DMS79 treated with DMSO at 0.1 percent for 48 hours (cell line): ENCODE measurements around the gene IL17B.
"Not testable (repeated sequence)": the region's sequence is repeated elsewhere in the genome, so short reads cannot be mapped to it uniquely, and the experiment has no call there.

Experiments used
- DNase-seq: peaks from one replicate; lab custom pipeline; 2025; lab: John Stamatoyannopoulos, UW

The IL17B gene

GRCh38 chr5:149400304-149400703 lies 21.2 kb upstream of the IL17B start:
- DNase-seq, result no peak

DNA sequence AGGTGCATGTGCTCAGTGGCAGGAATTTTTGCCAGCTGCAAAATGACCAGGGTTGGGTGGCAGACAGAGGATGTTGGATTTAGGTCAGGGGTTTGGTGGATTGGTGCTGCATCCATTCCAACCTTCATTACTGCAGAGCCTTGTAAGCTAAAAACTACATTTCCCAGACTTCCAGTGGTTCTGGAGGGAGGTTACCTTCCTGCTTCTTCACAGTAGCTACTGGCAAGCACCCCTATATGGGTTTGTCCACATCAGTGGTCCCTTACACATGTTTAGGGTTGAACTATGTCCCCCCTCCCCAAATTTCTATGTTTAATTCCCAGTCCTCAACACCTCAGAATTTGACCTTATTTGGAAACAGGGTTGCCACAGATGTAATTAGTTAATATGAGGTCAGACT lies 20.7 kb upstream of the IL17B start:
- DNase-seq, result no peak

- DNase-seq, result not testable (repeated sequence)
These were observed 19.7 kb upstream of the IL17B start for GRCh38 chr5:149398747-149399266.

GRCh38 chr5:149397530-149397929 lies 18.4 kb upstream of the IL17B start:
- no peak for DNase-seq

DNA sequence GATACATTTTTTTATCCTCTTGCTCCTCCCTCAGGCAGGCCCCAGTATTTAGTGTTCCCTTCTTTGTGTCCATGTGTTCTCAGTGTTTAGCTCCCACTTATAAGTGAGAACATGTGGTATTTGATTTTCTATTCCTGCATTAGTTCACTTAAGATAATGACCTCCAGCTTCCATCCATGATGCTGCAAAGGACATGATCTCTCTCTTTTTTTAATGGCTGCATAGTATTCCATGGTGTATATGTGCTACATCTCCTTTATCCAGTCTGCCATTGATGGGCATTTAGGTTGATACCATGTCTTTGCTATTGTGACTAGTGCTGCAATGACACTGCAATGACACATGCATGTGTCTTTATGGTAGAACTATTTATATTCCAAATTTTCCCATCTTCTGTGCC lies 15.9 kb upstream of the IL17B start:
- not testable (repeated sequence) for DNase-seq

- no peak for DNase-seq
These were observed 13.6 kb upstream of the IL17B start for GRCh38 chr5:149392718-149393117.

- DNase-seq, result no peak
These were observed 12.4 kb upstream of the IL17B start for GRCh38 chr5:149391524-149391923.

DNA sequence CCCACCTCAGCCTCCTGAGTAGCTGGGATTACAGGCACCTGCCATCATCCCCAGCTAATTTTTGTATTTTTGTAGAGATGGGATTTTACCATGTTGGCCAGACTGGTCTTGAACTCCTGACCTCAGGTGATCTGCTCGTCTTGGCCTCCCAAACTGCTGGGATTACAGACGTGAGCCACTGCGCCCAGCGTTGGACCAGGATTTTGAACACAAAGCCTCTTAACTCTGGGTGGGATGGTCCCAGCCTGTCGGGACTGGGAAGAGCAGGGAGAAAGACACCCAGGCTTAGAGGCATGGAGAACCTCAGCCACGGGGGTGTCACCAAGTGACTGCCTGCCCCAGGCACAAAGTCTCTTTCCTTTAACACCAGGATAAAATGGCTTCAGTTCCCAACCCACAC lies 12.0 kb upstream of the IL17B start:
- not testable (repeated sequence) for DNase-seq

DNA sequence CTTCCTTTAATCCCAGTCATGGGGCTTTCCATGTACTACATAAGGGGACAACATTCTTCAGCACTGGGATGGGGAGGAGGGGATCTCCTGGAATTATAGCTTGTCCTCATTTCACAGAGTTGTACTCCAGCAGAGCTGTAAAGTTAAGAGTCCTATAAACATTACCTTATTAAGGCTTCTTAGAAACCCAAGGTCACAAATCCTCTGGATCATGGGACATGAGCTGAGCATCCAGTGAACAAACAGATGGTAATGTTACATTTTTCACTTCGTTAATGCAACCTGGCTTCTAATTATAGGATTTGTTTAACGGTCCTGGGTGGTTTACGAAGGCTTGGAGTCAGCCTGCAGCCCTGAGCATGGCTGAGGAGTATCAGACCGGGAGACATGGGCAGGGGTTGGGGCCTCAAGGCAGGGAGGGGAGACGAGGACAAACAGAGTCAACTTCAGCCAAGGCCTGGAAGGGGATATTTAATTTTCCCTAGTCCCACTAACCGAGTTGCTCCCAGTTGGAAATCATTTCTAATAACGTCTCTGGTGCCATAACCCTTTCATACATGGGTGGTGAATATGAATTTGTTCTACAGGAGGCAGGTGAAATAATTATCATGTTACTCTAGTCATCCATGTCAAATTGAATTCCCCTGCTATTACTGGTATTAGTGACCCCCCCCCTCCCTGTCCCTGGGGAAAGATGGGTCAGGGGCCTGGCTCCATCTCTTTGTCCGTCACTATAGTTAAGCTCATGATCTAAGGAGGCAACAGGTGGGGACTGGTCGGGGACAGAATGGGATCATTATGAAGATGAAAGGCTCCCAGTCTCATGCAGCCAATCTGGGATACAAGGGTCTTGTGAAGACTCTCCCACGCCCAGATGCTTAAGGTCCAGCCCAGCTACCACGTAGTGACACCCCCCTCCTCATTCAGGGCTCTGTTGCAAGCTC lies 10.7 kb upstream of the IL17B start:
- no peak for DNase-seq

DNA sequence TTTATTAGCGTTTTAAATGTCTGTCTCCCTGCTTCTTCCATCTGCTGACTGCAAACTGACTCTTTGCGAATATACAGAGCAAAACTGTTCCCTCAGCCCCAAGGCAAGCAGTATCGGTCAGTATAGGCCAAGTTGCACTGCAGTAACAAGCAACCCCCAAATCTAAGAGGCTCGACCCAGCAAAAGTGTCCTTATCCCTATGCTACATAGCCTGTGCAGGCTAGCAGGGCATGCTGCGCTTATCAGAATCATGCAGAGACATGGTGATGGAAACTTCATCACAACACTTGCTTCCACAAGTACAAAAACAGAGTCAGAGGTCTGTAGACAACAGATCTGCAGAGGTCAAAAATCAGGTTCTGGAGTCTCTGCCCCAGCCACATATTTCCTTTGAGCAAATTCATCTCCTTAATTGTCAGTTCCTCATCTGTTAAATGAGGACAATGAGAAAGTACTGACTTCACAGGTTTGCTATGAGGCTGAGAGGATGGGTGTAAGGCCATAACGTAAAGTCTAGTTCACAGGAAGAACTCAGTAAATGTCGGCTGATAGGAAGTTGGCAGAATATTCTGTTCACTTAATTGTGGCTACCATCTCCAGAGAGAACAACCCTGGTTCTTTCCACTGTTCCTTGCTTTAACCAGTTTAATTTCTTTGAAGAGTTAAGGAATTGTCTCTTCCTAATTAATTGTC lies 9.6 kb upstream of the IL17B start:
- DNase-seq, result no peak

DNA sequence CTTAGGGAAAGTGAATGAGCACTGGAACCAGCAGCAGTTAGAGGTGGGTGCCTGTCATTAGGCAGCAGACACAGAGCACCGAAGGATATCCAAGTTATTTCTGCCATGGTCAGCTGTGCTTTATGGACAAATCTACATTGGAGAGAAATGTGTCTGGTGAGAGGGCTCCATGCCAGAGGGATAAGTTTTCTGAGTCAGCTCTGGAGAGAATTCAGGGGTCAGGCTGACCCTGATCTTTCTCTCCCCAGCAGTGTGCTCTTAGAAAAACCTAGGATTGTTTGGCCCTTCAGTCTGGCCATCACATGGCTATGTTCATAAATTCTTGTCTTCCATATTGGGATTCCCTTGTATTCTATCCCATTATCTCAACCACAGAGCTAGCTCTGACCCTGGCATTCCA lies 8.9 kb upstream of the IL17B start:
- no peak for DNase-seq

GRCh38 chr5:149387081-149387631 lies 8.1 kb upstream of the IL17B start:
- no peak for DNase-seq

DNA sequence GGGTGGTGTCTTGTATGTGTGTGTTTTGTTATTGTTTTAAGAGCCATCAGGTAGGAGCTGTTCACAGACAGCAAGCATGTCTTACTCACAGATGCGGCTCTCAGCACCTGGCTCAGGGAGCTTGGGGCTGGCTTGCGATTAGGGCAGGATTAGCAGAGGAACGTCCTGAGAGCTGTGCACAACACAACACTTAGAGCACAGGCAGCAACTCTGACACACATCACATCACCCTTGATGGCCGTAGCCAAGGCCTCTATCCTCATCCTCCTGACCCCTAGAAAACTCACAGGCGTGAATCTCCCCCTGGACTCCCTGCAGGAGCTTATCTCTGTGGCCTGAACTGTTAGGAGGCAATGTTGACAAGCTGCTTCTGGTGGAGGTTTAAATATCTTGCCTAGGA lies 7.1 kb upstream of the IL17B start:
- DNase-seq, result no peak

DNA sequence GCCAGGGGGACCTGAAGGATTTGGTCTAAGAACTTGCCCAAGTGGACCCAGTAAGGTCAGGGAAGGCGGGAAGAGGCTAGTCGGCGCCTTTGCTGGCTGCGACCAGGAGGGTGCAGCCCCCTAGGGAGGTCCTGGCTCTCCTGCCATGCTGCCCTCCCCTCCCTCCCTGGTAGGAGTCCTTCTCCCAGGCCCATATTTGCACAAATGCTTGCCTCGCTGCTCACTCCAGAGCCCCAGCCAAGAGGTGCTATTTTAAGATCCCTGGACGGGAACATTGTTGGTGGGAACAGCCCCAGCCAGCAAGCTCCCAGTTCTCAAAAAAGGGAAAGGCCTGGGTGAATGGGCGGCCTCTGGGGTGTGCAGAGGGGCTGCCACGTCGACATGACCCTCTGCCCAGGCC lies 4.3 kb upstream of the IL17B start:
- DNase-seq, result no peak

GRCh38 chr5:149382517-149383220 lies 3.6 kb upstream of the IL17B start:
- DNase-seq, result no peak

- peak; percentile 5 for DNase-seq
These were observed 2.9 kb upstream of the IL17B start for GRCh38 chr5:149381986-149382338.

GRCh38 chr5:149381261-149381985 lies 2.3 kb upstream of the IL17B start:
- no peak for DNase-seq

- DNase-seq, result no peak
These were observed 1.5 kb upstream of the IL17B start for GRCh38 chr5:149380466-149381121.

DNA sequence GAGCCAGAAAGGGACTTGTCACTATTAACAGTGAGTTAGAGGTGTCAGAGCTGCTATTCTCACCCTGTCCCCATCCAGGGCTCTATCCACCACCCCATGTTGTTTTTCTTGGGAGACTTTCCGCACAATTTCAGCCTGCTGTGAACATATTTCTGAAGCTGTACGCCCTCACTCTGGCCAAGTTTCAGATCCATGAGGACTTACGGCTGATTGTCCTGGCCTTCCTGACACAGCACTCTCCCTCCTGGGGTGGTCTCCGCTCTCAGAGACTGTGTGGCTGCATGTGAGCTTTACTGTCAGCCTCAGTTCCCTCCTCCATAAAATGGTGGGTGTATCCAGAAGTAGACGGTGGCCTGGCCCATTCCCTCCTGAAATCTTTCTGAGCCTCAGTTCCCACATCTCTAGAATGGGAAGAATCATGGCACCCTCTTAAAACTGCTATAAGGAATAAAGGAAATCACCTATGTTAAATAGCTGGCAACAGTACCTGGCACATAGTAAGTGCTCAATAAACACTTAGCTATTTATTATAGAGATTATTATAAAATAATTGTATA lies 804 bp upstream of the IL17B start:
- DNase-seq, result no peak

DNA sequence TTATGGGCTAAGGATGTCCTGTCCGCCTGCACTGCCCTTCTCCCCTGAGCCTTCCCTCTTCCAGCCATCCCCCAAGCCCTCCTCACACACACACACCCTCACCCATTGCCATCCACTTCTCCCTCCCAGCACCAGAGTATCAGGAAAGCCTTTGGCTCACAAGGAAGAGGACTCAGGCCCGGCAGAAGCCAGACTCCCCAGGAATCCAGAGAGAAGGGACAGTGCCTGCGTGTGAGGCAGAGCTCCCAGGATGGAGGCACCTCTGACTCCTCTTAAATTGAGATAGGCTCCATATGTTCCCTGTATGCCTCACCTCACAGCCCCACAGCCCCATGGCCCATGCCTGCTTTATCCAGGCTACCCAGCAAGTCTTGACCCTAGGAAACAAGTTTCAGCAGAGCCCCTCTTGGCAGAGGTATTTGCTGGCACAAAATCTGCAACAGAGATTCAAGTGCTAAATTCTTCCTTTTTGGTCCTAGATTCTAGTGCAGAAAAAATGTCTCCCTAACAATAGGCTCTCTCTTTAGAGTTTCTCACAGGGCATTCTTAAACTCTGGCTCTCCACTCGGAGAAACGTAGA lies 761 bp downstream of the IL17B start:
- DNase-seq, result no peak
